GM12873 (cell line): ENCODE results near the gene LRRC4C.

Experiments used
- CTCF ChIP-seq: IDR thresholded peaks from 2 replicates; pipeline ENCODE4 v1.5.1; 2012; ENCODE audit warnings: low read depth, mild to moderate bottlenecking, moderate library complexity, low read length, control low read depth; ENCODE audit not compliant: insufficient read depth; ENCODE audit errors: missing control alignments

The LRRC4C gene

DNA sequence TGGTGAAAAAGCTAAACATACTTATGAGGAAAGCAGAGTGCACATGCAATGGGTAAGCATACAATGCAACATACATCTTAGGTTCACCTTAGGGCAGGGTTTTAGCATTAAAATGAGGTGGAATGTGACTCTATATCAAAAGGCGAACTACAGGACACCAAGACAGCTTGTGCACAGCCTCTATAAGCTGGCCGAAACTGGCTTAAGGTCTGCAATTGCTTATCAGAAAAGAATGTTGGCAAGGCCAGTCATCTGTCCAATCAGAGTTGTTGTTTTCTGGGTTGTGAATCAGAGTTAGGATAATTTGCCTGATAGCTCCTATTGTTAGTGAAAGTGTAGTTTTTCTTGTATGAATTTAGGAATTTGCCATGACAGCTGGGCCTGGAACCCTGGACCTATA, 76.5 kb downstream of the LRRC4C start:
- no peak for TF ChIP-seq CTCF

GRCh38 chr11:41379084-41379483, 80.4 kb downstream of the LRRC4C start:
- no peak for TF ChIP-seq CTCF

DNA sequence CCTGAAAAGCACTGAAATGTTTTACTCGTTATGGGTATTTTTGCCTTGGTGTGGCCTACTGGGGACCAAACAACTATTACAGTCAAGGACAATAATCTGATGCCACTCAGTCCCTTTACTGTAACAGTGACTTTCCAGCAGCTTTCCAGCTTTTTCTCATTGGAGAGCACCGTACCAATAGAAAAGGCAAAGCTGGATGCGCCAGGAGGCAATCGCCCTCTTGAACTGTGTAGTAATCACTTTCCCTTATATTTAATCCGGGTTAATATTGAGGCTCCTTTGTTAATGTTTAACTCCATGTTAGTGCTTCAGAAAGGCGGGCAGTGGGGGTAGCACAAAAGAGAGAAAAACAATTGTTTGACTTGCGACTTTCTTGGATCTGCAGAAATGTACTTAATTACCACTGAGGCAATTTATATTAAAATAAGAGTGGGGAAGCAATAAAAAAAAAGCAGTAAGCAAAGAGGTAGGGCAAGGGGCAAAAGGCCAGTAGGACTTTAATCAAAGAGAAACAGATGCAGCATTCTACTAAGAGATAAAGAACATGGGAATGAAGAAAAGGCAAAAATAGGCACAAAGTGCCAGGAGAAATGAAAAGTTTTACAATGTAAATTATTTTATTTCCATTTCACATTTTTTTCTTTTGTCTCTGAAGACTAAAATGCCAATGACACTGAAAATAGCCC, 81.6 kb downstream of the LRRC4C start:
- TF ChIP-seq CTCF: no peak

DNA sequence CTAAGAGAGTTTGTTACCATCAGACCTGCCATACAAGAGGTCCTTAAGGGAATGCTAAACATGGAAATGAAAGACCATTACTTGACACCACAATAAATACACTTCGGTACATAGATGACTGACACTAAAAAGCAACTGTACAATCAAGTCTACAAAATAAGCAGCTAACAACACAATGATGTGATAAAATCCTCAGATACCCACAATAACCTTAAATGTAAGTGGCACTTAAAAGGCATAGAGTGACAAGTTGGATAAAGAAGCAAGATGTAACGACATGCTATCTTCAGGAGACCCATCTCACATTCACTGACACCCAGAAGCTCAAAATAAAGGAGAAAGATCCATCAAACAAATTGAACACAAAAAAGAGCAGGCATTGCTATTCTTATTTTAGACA, 107.6 kb downstream of the LRRC4C start:
- TF ChIP-seq CTCF: no peak

DNA sequence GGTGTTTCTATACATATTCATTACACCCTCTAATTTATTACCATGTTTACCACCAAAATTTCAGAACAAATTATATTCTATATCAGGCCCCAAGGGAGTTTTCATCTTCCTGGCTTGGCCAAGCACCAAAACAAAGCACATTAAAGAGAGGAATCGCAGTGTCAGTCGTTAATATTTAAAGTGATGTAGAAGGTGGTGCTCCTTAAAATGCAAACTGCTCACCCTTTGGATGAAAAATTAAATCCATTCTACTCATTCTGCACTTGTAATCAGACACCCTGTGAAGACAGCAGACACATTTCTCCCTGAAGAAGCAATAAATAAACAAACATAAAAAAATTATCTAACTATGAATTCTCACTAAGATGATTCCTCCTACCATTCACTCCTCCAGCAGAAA, 113.4 kb downstream of the LRRC4C start:
- no peak for TF ChIP-seq CTCF

- no peak for TF ChIP-seq CTCF
Measured at GRCh38 chr11:41334007-41334933, 125.2 kb downstream of the LRRC4C start.

DNA sequence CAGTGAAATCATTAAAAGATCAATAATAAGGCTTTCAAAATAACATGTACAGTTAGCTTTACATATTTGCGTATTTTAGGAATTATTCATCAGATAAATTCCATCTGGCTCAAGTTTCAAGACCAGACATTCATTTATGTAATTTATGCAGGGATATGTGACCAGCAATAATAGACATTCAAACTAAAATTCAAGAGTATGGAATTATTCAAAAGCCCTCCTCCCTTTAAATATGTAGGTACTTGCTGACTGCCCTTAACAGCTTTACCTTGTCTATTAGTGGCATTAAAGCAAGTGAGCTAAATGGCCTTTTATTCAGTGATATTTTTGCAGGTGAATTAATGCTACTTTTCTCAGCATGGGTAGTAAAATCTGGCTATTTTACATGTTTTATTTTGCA, 126.1 kb downstream of the LRRC4C start:
- no peak for TF ChIP-seq CTCF
